KBM-7 (cell line): ENCODE results near the gene DUOX2.
"Not testable (repeated sequence)": the region's sequence is repeated elsewhere in the genome, so short reads cannot be mapped to it uniquely, and the experiment has no call there.

Experiments used
- DNase-seq: peaks from one replicate; pipeline ENCODE4 v3.0.0-alpha.2; 2015
- in situ Hi-C: fragments of 300-500 bp; cut with MboI; formaldehyde crosslinking; loops from 2 replicates; pipeline ENCODE4 v1.14.3; 2020; ENCODE audit warnings: low sequenced_read_pairs, low pct_unique_long_range_greater_than_20kb, mixed read lengths

The DUOX2 gene

DNA sequence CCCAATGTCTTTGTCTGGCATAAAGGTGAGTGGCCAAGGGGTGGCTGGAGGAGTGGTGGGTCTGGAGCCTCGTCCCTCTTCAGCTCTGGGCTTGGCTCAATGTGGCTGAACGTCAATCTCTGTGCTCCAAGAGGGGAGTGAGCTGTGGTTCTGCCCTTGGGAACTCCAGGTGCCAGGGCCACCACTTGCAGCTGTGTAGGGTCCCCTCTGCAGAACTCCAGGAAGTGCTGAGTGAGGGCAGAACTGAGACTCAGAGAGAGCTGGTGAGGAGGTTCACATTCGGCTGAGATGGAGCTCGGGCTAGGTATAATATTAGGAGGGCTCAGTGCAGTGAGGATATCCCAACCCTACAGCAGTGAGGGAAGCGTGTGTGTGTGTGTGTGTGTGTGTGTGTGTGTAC is 27.4 kb upstream of the DUOX2 start:
- in situ Hi-C loops: no loop called here
- DNase-seq: no peak

DNA sequence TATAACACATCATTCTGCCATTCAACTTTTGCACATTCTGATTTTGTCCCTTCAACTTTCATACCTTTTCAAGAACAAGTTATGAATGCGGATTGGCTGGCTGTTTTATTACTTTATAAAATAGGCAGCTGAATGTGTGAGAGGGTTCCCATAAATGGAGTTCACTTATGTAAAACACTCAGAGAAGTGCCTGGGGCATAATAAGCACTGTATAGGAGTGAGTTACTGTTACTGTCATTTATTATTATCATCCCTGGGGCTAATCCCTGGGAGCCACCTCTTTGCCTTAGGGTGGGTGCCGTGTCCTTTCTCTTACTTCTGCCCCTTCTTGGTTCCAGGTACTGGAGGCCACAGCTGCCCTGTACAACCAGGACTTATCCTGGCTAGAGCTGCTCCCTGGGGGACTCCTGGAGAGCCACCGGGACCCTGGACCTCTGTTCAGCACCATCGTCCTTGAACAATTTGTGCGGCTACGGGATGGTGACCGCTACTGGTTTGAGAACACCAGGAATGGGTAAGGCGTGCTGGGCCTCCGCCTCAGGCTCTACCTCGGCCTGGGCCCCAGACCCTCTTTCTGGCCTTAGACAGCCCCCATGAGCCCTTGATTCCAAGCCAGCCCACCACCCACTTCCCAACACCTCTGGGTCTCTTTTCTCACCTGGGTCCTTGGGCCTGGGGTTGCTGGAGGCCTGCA is 26.7 kb upstream of the DUOX2 start:
- in situ Hi-C loops: no loop called here
- DNase-seq: no peak

DNA sequence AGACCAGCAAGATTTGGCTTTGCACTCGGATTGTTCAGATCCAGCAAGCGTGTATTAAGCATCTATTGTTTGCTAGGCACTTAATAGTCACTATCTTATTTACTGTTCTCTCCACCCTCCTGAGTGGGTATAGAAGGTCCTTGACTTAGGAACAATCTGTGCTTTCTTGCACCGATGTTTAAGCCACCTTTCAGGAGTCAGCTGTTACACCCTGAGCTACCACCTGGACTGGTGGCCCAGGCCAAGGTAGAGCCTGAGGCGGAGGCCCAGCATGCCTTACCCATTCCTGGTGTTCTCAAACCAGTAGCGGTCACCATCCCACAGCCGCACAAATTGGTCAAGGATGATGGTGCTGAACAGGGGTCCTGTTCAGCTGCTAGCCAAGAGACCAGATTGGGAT is 25.8 kb upstream of the DUOX2 start:
- in situ Hi-C loops: no loop called here
- DNase-seq: no peak

DNA sequence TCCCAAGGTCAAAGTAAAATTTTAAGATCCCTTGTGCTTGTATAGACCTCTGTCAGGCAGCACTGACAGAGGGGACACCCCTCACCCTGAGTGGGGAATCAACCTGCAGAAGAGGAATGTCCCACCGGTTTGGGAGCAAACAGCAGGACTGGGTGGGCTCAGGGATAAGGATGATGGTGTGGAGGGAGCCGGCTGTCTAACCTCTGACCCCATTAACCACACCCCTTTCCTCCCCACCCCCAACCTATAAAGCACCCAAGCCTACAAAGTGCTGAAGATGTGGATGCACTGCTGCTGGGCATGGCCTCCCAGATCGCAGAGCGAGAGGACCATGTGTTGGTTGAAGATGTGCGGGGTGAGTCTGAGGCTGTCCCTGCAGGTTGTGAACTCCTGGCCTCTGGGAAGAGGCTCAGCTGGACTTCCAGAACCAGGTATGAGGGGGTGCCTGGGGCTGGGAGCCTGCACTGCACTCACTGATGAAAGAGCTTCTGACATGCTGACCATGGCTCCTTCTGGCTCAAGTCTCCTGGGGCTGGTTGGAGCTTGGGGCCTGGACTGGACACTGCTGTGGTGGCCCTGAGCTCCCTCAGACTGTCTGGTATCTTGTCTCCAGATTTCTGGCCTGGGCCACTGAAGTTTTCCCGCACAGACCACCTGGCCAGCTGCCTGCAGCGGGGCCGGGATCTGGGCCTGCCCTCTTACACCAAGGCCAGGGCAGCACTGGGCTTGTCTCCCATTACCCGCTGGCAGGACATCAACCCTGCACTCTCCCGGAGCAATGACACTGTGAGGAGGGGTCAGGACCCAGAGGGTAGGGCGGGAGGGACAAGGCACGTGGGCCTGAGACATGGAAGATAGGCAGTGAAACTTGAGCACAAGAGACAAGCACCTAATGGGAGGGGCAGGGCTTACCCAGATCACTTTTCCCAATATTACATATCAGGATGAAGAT is 25.1 kb upstream of the DUOX2 start:
- no peak for DNase-seq
- in situ Hi-C loops: no loop called here

DNA sequence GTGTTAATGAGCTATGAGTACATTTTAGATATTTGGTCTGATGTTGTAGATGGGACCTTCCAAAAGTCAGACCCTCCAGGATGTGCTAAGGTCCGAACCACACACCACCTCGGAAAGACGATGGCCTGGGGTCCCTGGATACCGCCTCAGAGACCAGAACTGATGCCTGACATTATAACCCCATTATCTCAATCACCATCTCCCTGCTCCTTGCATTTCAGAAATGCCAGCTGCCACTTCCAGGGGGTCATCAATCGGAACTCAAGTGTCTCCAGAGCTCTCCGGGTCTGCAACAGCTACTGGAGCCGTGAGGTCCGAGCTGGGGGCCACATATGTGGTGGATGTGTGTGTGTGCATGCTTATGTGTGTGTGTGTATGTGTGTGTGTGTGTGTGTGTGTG is 23.7 kb upstream of the DUOX2 start:
- DNase-seq: no peak
- in situ Hi-C loops: no loop called here

DNA sequence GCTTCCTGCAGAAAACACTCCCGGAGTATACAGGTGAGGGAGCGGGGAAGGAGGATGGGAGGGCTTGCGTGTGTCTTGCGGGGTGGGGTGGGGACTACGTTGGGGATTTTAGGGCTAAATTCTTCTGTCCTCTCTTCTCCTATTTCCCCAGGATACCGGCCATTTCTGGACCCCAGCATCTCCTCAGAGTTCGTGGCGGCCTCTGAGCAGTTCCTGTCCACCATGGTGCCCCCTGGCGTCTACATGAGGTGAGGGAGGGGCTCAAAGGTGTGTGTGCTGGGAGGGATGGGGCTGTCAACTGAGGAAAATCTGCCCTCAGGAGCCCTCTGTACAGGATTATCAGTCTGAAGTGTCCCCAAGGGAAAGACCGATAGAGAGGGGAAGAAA is 22.4 kb upstream of the DUOX2 start:
- DNase-seq: no peak
- in situ Hi-C loops: no loop called here

DNA sequence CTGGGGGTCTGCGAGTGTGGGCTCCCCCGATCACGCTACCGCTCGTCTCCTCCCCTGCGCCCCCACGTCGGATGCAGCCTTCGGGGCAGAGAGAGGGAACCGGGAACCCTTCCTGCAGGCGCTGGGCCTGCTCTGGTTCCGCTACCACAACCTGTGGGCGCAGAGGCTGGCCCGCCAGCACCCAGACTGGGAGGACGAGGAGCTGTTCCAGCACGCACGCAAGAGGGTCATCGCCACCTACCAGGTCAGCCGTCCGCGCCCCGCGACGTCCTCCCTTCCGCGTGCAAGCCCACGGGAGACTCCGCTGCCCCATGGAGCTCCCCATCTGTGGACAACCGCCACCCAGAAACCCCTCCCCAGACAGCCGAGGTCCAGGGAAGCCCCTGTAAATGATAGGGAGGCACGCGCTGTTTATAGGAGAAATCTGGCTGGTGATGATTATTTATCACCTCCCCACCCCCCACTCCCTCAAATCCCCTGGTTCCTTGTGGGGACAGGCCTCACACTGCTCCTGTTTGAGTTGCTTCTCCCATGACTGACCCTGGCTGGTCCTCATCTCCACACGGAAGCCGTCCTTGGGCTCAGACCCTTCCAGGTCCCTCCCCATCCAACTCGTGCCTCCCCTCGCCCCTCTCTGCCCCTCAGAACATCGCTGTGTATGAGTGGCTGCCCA is 21.9 kb upstream of the DUOX2 start:
- DNase-seq, in situ Hi-C loops: not testable (repeated sequence)

DNA sequence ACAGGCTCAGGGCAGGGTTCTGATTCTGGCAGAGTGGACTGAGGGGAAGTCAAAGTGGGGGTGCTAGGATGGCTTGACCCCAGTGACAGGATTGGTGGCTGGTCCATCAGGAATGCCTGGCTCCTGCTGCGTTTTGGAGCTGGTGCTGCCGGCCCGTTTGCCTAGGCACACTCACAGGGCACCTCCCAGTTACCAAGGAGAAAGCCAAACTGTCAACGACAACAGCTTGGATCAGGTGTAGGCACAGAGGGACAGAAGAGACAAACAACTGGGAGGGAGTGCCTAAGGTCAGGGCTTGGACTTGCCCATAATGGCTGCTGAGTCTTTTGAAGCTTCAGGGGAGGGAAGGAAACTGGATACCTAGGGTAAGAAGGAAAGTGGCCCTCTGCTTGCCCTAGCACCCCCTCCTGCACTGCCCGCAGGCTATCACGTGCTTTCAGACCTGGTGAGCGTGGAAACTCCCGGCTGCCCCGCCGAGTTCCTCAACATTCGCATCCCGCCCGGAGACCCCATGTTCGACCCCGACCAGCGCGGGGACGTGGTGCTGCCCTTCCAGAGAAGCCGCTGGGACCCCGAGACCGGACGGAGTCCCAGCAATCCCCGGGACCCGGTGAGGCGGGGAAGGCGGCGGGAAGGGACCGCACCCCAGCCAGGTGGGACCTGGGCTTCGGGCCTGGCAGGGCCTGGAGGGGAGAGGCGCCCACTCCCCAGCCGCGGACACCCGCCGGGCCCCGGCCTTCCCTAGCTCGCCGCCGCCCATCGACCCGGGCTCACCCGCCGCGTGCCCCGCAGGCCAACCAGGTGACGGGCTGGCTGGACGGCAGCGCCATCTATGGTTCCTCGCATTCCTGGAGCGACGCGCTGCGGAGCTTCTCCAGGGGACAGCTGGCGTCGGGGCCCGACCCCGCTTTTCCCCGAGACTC is 21.0 kb upstream of the DUOX2 start:
- no peak for DNase-seq

DNA sequence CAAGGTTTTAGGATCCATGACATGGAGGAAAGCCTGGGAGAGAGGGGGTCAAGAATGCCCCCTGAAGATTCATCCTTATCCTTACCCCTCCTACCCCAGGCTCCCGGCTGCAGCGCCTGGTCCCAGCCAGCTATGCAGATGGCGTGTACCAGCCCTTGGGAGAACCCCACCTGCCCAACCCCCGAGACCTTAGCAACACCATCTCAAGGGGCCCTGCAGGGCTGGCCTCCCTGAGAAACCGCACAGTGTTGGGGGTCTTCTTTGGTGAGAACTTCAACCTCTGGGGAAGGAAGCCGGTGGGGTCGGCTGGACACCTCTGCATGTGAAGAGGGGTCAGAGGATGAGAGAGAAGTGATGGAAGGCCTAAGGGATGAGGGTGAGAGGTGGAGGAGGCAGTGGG is 20.1 kb upstream of the DUOX2 start:
- in situ Hi-C loops: no loop called here
- no peak for DNase-seq

More for the DNA sequence above, 21.0 kb upstream of the DUOX2 start:
- in situ Hi-C loops: no loop called here

DNA sequence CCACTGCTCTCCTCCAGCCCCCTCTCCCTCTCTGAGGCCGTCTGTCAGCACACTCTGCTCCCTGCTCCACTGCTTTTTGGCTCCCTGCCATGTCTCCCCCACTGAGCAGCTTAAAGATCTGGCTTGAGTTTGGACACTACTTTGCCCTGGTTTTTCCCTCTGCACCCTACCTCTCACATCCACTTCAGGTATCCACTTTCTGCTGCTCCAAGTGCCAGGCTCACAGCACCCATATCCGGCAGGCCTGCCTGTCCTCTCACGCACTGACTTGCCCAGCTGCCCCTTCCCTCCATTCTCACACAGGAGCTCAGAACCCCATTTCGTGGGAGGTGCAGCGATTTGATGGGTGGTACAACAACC is 19.6 kb upstream of the DUOX2 start:
- in situ Hi-C loops: no loop called here
- DNase-seq: no peak

DNA sequence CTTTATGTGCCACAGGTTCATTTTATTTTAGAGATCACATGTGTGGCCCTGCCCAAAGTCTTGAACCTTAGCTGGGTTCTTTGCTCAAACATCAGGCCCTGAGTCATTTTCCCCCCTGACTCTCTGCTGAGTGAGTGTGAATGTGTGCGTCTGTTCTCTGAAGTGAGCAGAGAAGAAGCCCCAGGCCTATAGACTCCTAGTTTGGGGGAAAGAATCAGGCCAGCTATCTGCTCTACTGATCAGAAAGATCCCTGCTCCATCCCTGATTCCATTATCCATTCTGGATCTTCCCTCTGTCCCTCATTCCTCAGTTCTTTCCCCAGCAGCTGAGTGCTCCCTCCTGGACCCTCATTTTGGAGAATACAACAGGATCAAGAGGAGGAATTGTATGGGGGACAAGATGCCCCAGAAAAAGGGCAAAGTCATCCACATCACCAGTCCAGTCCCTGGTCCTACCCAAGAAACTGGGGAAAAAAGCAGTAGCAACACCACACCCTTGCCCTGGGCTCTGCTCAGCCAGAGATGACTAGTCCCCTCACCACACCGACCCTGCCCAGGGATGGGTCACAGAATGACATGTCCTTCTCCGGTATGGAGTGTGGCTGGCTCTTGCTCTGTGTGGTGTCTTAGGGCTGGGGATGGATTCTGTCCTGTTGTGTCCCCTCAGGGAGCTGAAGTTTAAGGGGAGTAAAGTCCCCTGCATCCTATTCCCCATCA is 19.0 kb upstream of the DUOX2 start:
- in situ Hi-C loops: no loop called here
- DNase-seq: no peak

DNA sequence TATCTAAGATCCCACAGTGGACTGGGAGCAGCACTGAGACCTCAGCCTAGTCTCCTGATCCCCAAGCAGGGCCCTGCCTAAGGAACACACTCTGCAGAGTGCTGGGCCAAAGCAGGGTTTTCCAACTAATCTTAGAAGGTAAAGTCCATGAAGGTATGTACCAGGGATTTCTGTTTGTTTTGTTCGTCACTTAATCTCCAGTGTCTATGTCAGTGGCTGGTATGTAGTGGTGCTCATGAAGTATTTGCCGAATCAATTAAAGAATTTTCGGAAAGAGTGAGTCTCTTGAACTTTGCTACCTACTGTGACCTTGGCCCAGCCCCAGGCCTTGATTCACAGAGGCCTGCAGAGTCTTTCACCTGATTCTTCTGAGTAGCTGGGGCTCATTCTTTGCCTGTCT is 17.5 kb upstream of the DUOX2 start:
- no peak for DNase-seq
- in situ Hi-C loops: no loop called here

DNA sequence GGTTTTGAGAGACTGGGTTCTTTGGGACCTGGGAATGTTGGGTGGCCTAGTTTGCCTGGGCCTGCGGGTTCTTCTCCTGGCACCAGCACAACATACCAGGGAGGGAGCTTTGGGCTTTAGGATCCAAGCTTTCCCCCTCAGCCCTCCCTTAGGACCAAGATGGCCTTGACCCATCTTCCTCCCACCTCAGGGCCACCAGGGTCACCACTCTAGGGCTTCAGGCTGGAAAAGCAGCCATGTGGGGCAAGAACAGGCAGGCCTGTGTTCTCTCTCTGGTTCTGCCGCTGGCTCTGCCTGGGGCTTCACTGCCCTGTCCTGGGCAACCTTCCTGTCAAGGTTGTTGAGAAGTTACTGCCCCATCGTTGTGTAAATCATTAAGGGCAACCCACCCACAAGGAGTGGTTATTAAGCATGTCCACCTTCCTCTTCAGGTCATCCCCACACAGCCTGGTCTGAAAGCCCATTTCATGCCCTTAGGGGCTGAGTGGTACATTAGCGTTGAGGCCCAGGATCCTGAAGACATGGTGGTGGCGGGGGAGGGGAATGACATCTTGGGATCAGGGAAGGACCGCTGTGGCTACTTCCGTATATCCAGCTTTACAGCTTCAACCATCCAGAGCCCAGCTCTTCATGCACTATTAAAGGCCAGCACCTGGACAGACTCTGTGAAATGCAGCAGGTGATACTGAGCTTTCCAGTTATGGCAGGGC is 16.5 kb upstream of the DUOX2 start:
- no peak for DNase-seq
- in situ Hi-C loops: no loop called here

DNA sequence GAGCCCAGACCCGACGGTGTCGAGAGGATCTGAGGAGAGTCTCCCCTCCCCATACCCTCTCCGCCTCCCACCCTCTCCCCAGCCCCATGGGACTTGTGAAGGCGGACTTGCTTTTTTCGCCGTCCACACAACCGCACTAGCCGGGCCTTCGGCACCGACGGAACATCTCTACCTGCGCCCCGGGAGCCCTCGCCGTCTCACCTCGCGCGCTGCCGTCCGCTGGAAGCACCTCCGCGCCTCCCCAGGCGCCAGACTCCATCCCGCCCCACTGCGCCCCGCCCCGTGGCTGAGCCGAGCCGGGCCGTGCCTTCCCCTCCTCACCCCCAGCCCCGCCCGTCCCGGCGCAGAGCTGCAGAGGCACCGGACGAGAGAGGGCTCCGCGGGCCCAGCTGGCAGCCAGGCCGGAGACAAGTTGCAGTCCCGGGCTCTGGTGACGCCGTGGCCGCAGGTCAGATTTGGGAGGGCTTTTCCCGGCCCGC is 15.7 kb upstream of the DUOX2 start, which contains the start of the genes DUOX1 and DUOXA1:
TSS of gene DUOX1 (plus strand) at position 344 of the 479 bp plus-strand sequence. CDS start 1,973 bp downstream, outside the sequence.
TSS of gene DUOXA1 (minus strand) at position 229 of the 479 bp plus-strand sequence. CDS start 6,865 bp downstream, outside the sequence.
- no peak for DNase-seq

DNA sequence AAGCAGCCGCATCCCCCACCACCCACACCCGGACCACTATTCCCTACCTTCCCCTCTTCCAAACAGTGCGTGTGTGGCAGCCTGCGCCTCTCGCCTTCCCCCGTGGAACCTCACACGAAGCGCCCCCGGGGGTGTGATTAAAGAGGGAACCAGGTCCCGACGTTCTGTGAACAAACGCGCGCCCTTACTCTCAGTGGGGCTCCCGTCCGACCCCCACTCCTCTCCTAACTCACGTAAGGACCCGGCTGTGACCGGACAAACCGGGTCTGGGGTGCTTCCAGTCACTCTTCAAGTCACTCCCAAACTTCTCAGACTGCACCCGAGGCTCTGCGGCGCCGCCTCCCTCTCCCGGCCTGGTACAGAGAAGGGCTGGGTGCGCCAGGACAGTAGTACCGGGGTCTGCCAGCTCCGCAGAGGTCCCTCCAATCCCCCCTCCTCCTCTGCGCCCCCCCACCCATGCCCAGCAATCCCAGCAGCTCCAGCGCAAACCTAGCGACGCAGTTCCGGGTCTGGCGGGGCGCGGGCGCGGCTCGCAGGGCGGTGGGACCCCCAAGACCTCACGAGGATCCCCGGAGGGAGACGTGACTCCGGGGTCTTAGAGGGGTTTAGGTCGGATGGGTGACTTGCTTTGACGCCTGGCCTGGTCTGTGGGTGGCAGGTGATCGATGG is 15.1 kb upstream of the DUOX2 start:
- no peak for DNase-seq
- in situ Hi-C loops: no loop called here

More for the DNA sequence above, 15.7 kb upstream of the DUOX2 start, which contains the start of the genes DUOX1 and DUOXA1:
- in situ Hi-C loops: no loop called here

DNA sequence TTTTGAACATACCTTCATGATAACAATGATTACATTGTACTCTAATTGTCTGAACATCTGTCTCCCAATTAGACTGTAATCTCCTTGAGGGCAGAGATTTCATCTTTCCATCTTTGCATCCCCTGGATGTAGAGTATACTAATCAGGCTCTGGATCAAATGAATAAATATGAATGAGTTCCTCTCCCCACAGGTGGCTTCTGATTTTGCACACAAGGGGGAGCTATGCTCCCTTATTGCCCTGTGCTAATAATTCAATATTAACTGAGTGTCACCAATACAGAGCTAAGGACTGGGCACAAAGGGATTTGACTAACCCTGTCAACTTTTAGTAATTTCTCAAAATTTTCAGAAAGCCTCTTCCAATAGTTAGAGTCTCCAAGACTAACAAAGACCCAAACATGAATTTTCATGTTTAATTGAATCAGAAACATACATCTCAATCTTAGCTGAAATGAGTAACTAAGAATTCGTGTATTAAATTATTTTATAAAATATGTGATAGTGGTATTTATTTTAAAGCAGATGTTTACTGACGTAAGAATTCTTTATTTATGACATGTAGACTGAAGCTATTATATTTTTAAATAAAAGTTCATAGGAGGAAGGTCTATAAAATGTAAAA is 12.7 kb upstream of the DUOX2 start:
- in situ Hi-C loops: no loop called here
- peak; percentile 48 for DNase-seq
